22Rv1 (cell line): ENCODE data around the gene DCC.

ENCODE experiments used
- ZFX ChIP-seq: fragments of 450-650 bp; IDR thresholded peaks from 2 replicates; pipeline ENCODE4 v1.6.1; 2017; ENCODE audit warnings: antibody characterized with exemption, borderline replicate concordance
- TF ChIP-seq, protein P1 (sequence below): fragments of 450-650 bp; IDR thresholded peaks from 2 replicates; pipeline ENCODE4 v1.5.1; 2017; ENCODE audit warnings: mild to moderate bottlenecking

DNA sequence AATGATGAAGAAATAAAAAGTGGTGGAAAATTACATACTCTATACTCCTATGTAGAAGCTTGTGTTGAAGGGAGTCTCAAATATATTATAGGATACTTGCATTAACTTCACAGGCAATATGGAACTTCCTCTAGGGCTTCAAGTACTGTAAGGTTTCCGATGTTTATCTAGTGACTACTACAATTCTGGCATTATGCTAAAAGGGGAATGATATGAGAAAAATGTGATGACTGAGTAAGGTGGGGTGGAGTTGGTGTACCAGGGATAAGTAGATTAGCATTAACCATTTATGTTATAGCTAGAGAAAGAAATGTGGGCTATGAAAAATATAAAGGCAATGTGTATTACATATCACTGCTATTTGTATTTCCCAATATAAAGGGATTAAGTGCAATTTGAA is 229.5 kb downstream of the DCC start:
- TF ChIP-seq, protein P1, sequence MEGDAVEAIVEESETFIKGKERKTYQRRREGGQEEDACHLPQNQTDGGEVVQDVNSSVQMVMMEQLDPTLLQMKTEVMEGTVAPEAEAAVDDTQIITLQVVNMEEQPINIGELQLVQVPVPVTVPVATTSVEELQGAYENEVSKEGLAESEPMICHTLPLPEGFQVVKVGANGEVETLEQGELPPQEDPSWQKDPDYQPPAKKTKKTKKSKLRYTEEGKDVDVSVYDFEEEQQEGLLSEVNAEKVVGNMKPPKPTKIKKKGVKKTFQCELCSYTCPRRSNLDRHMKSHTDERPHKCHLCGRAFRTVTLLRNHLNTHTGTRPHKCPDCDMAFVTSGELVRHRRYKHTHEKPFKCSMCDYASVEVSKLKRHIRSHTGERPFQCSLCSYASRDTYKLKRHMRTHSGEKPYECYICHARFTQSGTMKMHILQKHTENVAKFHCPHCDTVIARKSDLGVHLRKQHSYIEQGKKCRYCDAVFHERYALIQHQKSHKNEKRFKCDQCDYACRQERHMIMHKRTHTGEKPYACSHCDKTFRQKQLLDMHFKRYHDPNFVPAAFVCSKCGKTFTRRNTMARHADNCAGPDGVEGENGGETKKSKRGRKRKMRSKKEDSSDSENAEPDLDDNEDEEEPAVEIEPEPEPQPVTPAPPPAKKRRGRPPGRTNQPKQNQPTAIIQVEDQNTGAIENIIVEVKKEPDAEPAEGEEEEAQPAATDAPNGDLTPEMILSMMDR = no peak
- TF ChIP-seq ZFX = no peak
